Mesenchymal stem cell (in vitro differentiated cells and primary cell): ENCODE measurements around the gene ANKRD55.

Source experiments
- DNase-seq: peaks from one replicate; pipeline ENCODE4 v3.0.0-alpha.2; 2013
- H2AFZ ChIP-seq: one replicate; pipeline ENCODE4 v1.6.1; 2013; ENCODE audit warnings: low read depth, mild to moderate bottlenecking, control low read depth, inconsistent platforms, low read length, moderate library complexity
- H2AK5ac ChIP-seq: 2 replicates; pipeline ENCODE4 v1.6.1; 2013; ENCODE audit warnings: low read length, moderate library complexity, mild to moderate bottlenecking, inconsistent platforms; ENCODE audit not compliant: severe bottlenecking
- H2BK120ac ChIP-seq: one replicate; pipeline ENCODE4 v1.6.1; 2013; ENCODE audit warnings: low read depth, mild to moderate bottlenecking, inconsistent platforms, low read length, moderate library complexity
- H2BK12ac ChIP-seq, 2 experiments: one replicate each; pipeline ENCODE4 v1.6.1; 2013; ENCODE audit warnings: inconsistent platforms in 2 of 2, low read length in 2 of 2, mild to moderate bottlenecking in 2 of 2, moderate library complexity in 2 of 2, control low read depth in 1 of 2
- H2BK15ac ChIP-seq: one replicate; pipeline ENCODE4 v1.6.1; 2013; ENCODE audit warnings: mild to moderate bottlenecking, low read depth, inconsistent platforms; ENCODE audit not compliant: poor library complexity, severe bottlenecking
- H2BK5ac ChIP-seq: 2 replicates; pipeline ENCODE4 v1.6.1; 2013; ENCODE audit warnings: low read depth, mild to moderate bottlenecking, low read length, control low read depth, inconsistent platforms; ENCODE audit not compliant: poor library complexity, severe bottlenecking
- H3K14ac ChIP-seq, 2 experiments: one replicate each; pipeline ENCODE4 v1.6.1; 2013; ENCODE audit warnings: inconsistent platforms in 2 of 2, low read length in 2 of 2, control low read depth in 1 of 2, mild to moderate bottlenecking in 1 of 2, moderate library complexity in 1 of 2
- H3K18ac ChIP-seq, 2 experiments: one replicate each; pipeline ENCODE4 v1.6.1; 2013; ENCODE audit warnings: inconsistent platforms in 2 of 2, low read length in 2 of 2, control low read depth in 1 of 2, low read depth in 1 of 2, mild to moderate bottlenecking in 1 of 2
- H3K23ac ChIP-seq, 2 experiments: one replicate each; pipeline ENCODE4 v1.6.1; 2013; ENCODE audit warnings: inconsistent platforms in 2 of 2, low read length in 2 of 2, mild to moderate bottlenecking in 2 of 2, moderate library complexity in 2 of 2, control low read depth in 1 of 2
- H3K27ac ChIP-seq: 2 replicates; pipeline ENCODE4 v1.5.1; 2013; ENCODE audit warnings: mild to moderate bottlenecking, moderate library complexity, low read length, control low read depth, inconsistent platforms; ENCODE audit not compliant: poor library complexity, severe bottlenecking
- H3K27me3 ChIP-seq, 2 experiments: 2 replicates each; pipeline versions ENCODE4 v1.6.1 to v1.7.0; 2013; ENCODE audit warnings: low read length in 2 of 2, mild to moderate bottlenecking in 2 of 2, moderate library complexity in 2 of 2, control low read depth in 1 of 2, inconsistent platforms in 1 of 2; ENCODE audit not compliant: control insufficient read depth in 1 of 2, insufficient read depth in 1 of 2
- H3K36me3 ChIP-seq, 2 experiments: 2 replicates each; pipeline versions ENCODE4 v1.6.1 to v1.7.0; 2013; ENCODE audit warnings: low read length in 2 of 2, control low read depth in 1 of 2, inconsistent platforms in 1 of 2, low read depth in 1 of 2, mild to moderate bottlenecking in 1 of 2; ENCODE audit not compliant: insufficient read depth in 2 of 2, control insufficient read depth in 1 of 2
- H3K4ac ChIP-seq, 2 experiments: one replicate each; pipeline ENCODE4 v1.6.1; 2013; ENCODE audit warnings: inconsistent platforms in 2 of 2, low read length in 2 of 2, mild to moderate bottlenecking in 2 of 2, moderate library complexity in 2 of 2, control low read depth in 1 of 2, low read depth in 1 of 2
- H3K4me1 ChIP-seq: 2 replicates; pipeline ENCODE4 v1.6.1; 2013; ENCODE audit warnings: low read depth, low read length, control low read depth; ENCODE audit not compliant: control insufficient read depth, insufficient read depth
- H3K4me2 ChIP-seq: 2 replicates; pipeline ENCODE4 v1.6.1; 2013; ENCODE audit warnings: low read length, mild to moderate bottlenecking, inconsistent platforms; ENCODE audit not compliant: poor library complexity, severe bottlenecking
- H3K4me3 ChIP-seq, 2 experiments: 2 replicates each; pipeline versions ENCODE4 v1.5.1 to v1.7.0; 2013; ENCODE audit warnings: low read length in 2 of 2, mild to moderate bottlenecking in 2 of 2, control low read depth in 1 of 2, low read depth in 1 of 2; ENCODE audit not compliant: insufficient read depth in 1 of 2
- H3K79me1 ChIP-seq: replicated peaks from 2 replicates; pipeline ENCODE4 v1.6.1; 2013; ENCODE audit warnings: mild to moderate bottlenecking, control low read depth, low read length, inconsistent platforms; ENCODE audit not compliant: poor library complexity, severe bottlenecking
- H3K9ac ChIP-seq: 2 replicates; pipeline ENCODE4 v1.7.0; 2013; ENCODE audit warnings: mild to moderate bottlenecking, low read length, moderate library complexity
- H3K9me3 ChIP-seq: 2 replicates; pipeline ENCODE4 v1.7.0; 2013; ENCODE audit warnings: mild to moderate bottlenecking, low read length; ENCODE audit not compliant: control insufficient read depth
- H4K8ac ChIP-seq: one replicate; pipeline ENCODE4 v1.6.1; 2013; ENCODE audit warnings: inconsistent platforms, mild to moderate bottlenecking, low read length, moderate library complexity
- H4K91ac ChIP-seq: one replicate; pipeline ENCODE4 v1.6.1; 2013; ENCODE audit warnings: mild to moderate bottlenecking, low read length, inconsistent platforms
- WGBS: methylation state at CpG from one replicate; pipeline ENCODE4 v1.1.7; 2013; ENCODE audit warnings: mixed read lengths; 5-methylcytosine and 5-hydroxymethylcytosine counted together

Gene ANKRD55

DNA sequence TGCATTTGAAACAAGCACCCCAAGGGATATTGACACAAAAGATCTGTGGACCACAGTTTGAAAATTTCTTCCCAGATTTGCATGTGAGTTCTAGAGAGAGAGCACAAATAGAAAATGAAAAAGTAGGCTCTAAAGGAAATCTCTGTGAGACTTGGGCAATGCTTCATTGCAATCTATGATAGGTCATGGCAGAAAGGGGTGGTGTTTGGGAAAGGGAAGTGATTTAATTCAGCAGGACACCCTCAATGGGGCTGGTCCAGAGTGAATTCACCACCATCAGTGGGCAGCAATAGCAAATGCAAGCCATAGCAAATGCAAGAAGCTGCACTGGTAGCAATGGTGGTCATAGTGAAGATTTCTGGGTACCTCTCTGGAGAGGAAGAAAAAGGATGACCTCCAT is 58.1 kb downstream of the ANKRD55 start:
- H3K9ac ChIP-seq = peak overlapping the region; percentile 59
- H3K4me1 ChIP-seq = peaks cover 3% of the 10 kb centered on the region
- DNase-seq = no peak
- peak overlapping the region; percentile 45 for H4K8ac ChIP-seq
- H3K27ac ChIP-seq = no peak overlapping the region
- no peak overlapping the region for H3K23ac ChIP-seq
- no peak overlapping the region for H2AFZ ChIP-seq
- peak overlapping the region; percentile 16 to 93 for H3K4ac ChIP-seq
- no peaks in the 10 kb centered on the region for H3K9me3 ChIP-seq
- H3K36me3 ChIP-seq = no peaks in the 10 kb centered on the region
- H3K4me3 ChIP-seq = peak overlapping the region in 1 of 2 experiments; percentile 29
- no peak overlapping the region for H2AK5ac ChIP-seq
- no peak overlapping the region for H3K4me2 ChIP-seq
- H2BK15ac ChIP-seq = no peak overlapping the region
- peak overlapping the region; percentile 67 to 86 for H3K18ac ChIP-seq
- no peaks in the 10 kb centered on the region for H3K27me3 ChIP-seq
- H2BK12ac ChIP-seq = peak overlapping the region; percentile 80 to 93
- peak overlapping the region; percentile 68 for H2BK120ac ChIP-seq
- no peak overlapping the region for H2BK5ac ChIP-seq
- H4K91ac ChIP-seq = peak overlapping the region; percentile 52
- H3K79me1 ChIP-seq = no peaks in the 10 kb centered on the region
- H3K14ac ChIP-seq = no peak overlapping the region

- no peaks in the 10 kb centered on the region for H3K27me3 ChIP-seq
- peak overlapping the region; percentile 72 for H3K9ac ChIP-seq
- no peak overlapping the region for H2AFZ ChIP-seq
- H4K8ac ChIP-seq = no peak overlapping the region
- no peak overlapping the region for H3K23ac ChIP-seq
- no peaks in the 10 kb centered on the region for H3K79me1 ChIP-seq
- WGBS = 57% methylated on average over 1 of the region's 1 CpG
- H4K91ac ChIP-seq = no peak overlapping the region
- H2BK120ac ChIP-seq = no peak overlapping the region
- H3K4ac ChIP-seq = no peak overlapping the region
- H3K9me3 ChIP-seq = no peaks in the 10 kb centered on the region
- H3K27ac ChIP-seq = no peak overlapping the region
- peak; percentile 67 for DNase-seq
- H2BK15ac ChIP-seq = no peak overlapping the region
- H3K4me3 ChIP-seq = no peak overlapping the region
- H3K36me3 ChIP-seq = no peaks in the 10 kb centered on the region
- H3K4me2 ChIP-seq = no peak overlapping the region
- H3K14ac ChIP-seq = no peak overlapping the region
- H2BK12ac ChIP-seq = no peak overlapping the region
- no peak overlapping the region for H2BK5ac ChIP-seq
- H3K4me1 ChIP-seq = peaks cover 3% of the 10 kb centered on the region
- H3K18ac ChIP-seq = no peak overlapping the region
- H2AK5ac ChIP-seq = no peak overlapping the region
Measured at GRCh38 chr5:56172241-56172640, 60.9 kb downstream of the ANKRD55 start.

DNA sequence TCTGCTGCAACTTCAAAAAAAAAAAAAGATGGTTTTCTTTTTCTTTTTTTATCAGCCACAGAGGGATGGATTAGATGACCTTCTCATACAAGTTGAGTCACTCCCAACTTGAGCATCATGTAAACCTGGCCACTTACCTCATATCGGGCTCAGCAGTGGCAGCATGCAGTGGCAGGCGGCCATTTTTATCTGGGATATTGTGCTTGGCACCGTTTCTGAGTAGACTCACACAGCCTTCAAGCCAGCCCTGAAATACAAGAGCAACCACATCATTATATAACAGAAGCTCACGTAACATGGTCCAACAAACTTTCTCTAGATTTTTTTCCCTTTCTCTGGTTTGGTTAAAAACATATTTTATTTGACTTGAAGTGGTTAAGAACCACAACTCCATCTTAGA is 62.6 kb downstream of the ANKRD55 start:
- 97% methylated on average over 3 of the region's 4 CpGs for WGBS

GRCh38 chr5:56169949-56170348 is 63.2 kb downstream of the ANKRD55 start:
- Histone ChIP-seq H2BK12ac (peak overlapping the region; percentile 95), H2BK15ac (peak overlapping the region; percentile 64), H2AFZ (no peak overlapping the region), H4K8ac (peak overlapping the region; percentile 90), H3K4me2 (no peak overlapping the region), H3K27me3 (no peaks in the 10 kb centered on the region), H3K4ac (peak overlapping the region; percentile 65 to 77), H2BK5ac (peak overlapping the region; percentile 59), H3K14ac (peak overlapping the region in 1 of 2 experiments; percentile 77), H3K36me3 (no peaks in the 10 kb centered on the region), H4K91ac (peak overlapping the region; percentile 86), H3K4me3 (no peak overlapping the region), H3K4me1 (no peaks in the 10 kb centered on the region), H3K79me1 (no peaks in the 10 kb centered on the region), H3K23ac (no peak overlapping the region), H3K9ac (peak overlapping the region; percentile 27), H3K27ac (peak overlapping the region; percentile 25), H2BK120ac (peak overlapping the region; percentile 90), H3K18ac (peak overlapping the region; percentile 74 to 96), H2AK5ac (no peak overlapping the region), H3K9me3 (no peaks in the 10 kb centered on the region)
- no peak for DNase-seq

More for the DNA sequence above, 62.6 kb downstream of the ANKRD55 start:
- peak overlapping the region; percentile 20 to 69 for H2BK12ac ChIP-seq
- H3K27ac ChIP-seq = no peak overlapping the region
- peak overlapping the region; percentile 53 for H2BK15ac ChIP-seq
- H3K4me2 ChIP-seq = no peak overlapping the region
- H3K18ac ChIP-seq = peak overlapping the region in 1 of 2 experiments; percentile 40
- no peaks in the 10 kb centered on the region for H3K36me3 ChIP-seq
- peak overlapping the region in 1 of 2 experiments; percentile 14 for H3K4ac ChIP-seq
- H3K4me3 ChIP-seq = no peak overlapping the region
- no peaks in the 10 kb centered on the region for H3K9me3 ChIP-seq
- no peak overlapping the region for H3K14ac ChIP-seq
- no peak overlapping the region for H3K9ac ChIP-seq
- no peak overlapping the region for H2AK5ac ChIP-seq
- H3K27me3 ChIP-seq = no peaks in the 10 kb centered on the region
- no peaks in the 10 kb centered on the region for H3K4me1 ChIP-seq
- DNase-seq = no peak
- no peaks in the 10 kb centered on the region for H3K79me1 ChIP-seq
- H2BK120ac ChIP-seq = no peak overlapping the region
- H2BK5ac ChIP-seq = no peak overlapping the region
- no peak overlapping the region for H3K23ac ChIP-seq
- H4K91ac ChIP-seq = no peak overlapping the region
- H4K8ac ChIP-seq = no peak overlapping the region
- H2AFZ ChIP-seq = no peak overlapping the region
